ENCODE results near the gene ALKBH8.
"Not testable (repeated sequence)": the region's sequence is repeated elsewhere in the genome, so short reads cannot be mapped to it uniquely, and the experiment has no call there.

Gene ALKBH8

GRCh38 chr11:107567739-107568335 lies 2.3 kb upstream of the ALKBH8 start:
- WGBS (ENCODE audit: extremely low coverage, insufficient coverage, low lambda C conversion rate): no CpG with 5 or more reads among the region's 5 CpGs
- Histone ChIP-seq H3K18ac (ENCODE audit: low read length) (no peak overlapping the region), H2AK5ac (ENCODE audit: low read length) (no peak overlapping the region), H3K27ac (ENCODE audit: low read depth, low read length) (no peak overlapping the region), H3K27me3 (ENCODE audit: insufficient read depth, low read length, poor library complexity) (no peaks in the 10 kb centered on the region), H3K56ac (ENCODE audit: low read length) (no peak overlapping the region), H3K9ac (ENCODE audit: low read length) (no peak overlapping the region), H2BK15ac (replicated peaks; ENCODE audit: low read depth) (no peak overlapping the region), H3K36me3 (ENCODE audit: control insufficient read depth, insufficient read depth, low read length) (no peaks in the 10 kb centered on the region), H3K23ac (ENCODE audit: low read length) (no peak overlapping the region), H3K79me1 (ENCODE audit: low read length) (peaks cover 3% of the 10 kb centered on the region), H2BK120ac (ENCODE audit: low read depth, low read length) (no peak overlapping the region), H4K5ac (ENCODE audit: low read length) (no peak overlapping the region), H3K4me3 (ENCODE audit: low read length) (no peak overlapping the region), H3K79me2 (ENCODE audit: control insufficient read depth, insufficient read depth, low read length) (peaks cover 4% of the 10 kb centered on the region), H3K4me1 (ENCODE audit: control insufficient read depth, low read depth, low read length) (peaks cover 3% of the 10 kb centered on the region), H3K4ac (ENCODE audit: low read depth, low read length) (no peak overlapping the region), H4K8ac (ENCODE audit: low read depth, low read length) (no peak overlapping the region), H2BK5ac (ENCODE audit: low read length) (no peak overlapping the region), H3K4me2 (ENCODE audit: low read length) (no peak overlapping the region)
- no peak for DNase-seq

DNA sequence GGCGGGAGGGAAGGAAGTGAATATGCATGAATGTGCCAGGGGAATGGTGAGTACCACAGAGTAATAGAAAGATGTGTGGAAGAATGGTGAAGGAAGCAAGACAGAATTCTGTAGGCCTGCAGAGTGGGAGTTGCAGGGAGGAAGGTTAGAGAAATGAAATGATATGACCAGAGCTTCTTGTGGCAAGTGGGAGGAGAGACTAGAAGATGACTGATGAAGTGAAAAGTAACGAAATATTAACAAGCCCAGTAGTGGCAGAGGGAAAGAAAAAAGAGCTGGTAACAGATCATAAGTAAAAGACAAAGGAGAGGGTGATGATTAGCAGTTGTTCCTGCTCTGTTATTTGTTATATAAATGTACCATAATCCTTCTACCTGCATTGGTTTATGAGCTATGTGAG lies 1.0 kb upstream of the ALKBH8 start:
- Histone ChIP-seq H4K8ac (ENCODE audit: low read depth, low read length) (no peak overlapping the region), H3K27me3 (ENCODE audit: insufficient read depth, low read length, poor library complexity) (no peaks in the 10 kb centered on the region), H3K4me2 (ENCODE audit: low read length) (no peak overlapping the region), H4K5ac (ENCODE audit: low read length) (peak overlapping the region; percentile 21), H3K18ac (ENCODE audit: low read length) (no peak overlapping the region), H2BK120ac (ENCODE audit: low read depth, low read length) (no peak overlapping the region), H3K4me1 (ENCODE audit: control insufficient read depth, low read depth, low read length) (peaks cover 3% of the 10 kb centered on the region), H3K79me2 (ENCODE audit: control insufficient read depth, insufficient read depth, low read length) (peaks cover 6% of the 10 kb centered on the region), H2BK5ac (ENCODE audit: low read length) (no peak overlapping the region), H2BK15ac (replicated peaks; ENCODE audit: low read depth) (peak overlapping the region; percentile 5), H3K56ac (ENCODE audit: low read length) (no peak overlapping the region), H2AK5ac (ENCODE audit: low read length) (no peak overlapping the region), H3K4me3 (ENCODE audit: low read length) (no peak overlapping the region), H3K4ac (ENCODE audit: low read depth, low read length) (no peak overlapping the region), H3K9ac (ENCODE audit: low read length) (no peak overlapping the region), H3K27ac (ENCODE audit: low read depth, low read length) (no peak overlapping the region), H3K23ac (ENCODE audit: low read length) (no peak overlapping the region), H3K79me1 (ENCODE audit: low read length) (peaks cover 3% of the 10 kb centered on the region), H3K36me3 (ENCODE audit: control insufficient read depth, insufficient read depth, low read length) (no peaks in the 10 kb centered on the region)
- WGBS (ENCODE audit: extremely low coverage, insufficient coverage, low lambda C conversion rate): no CpG with 5 or more reads among the region's 2 CpGs
- no peak for DNase-seq

DNA sequence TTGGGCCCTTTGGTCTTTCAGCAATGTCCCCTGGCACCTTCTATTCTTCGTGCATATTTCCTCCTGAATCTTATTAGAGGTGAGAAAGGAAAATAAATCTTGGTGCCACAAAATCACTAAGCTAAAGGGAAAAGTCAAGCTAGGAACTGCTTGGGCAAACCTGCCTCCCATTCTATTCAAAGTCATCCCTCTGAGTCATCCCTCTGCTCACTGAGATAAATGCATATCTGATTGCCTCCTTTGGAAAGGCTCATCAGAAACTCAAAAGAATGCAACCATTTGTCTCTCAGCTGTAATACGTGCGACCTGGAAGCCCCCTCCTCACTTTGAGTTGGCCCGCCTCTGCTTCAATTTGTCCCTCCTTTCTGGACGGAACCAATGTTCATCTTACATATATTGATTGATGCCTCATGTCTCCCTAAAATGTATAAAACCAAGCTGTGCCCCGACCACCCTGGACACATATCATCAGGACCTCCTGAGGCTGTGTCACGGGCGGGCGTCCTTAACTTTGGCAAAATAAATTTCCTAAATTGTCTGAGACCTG lies 493 bp upstream of the ALKBH8 start:
- H4K5ac ChIP-seq (ENCODE audit: low read length); H3K27ac ChIP-seq (ENCODE audit: low read depth, low read length): not testable (repeated sequence)

GRCh38 chr11:107564877-107565218 lies 687 bp downstream of the ALKBH8 start:
- no peak overlapping the region for H3K23ac ChIP-seq (ENCODE audit: low read length)
- peak overlapping the region; percentile 81 for H3K4me2 ChIP-seq (ENCODE audit: low read length)
- H3K4me1 ChIP-seq (ENCODE audit: control insufficient read depth, low read depth, low read length): peaks cover 3% of the 10 kb centered on the region
- no peak overlapping the region for H3K18ac ChIP-seq (ENCODE audit: low read length)
- H3K79me2 ChIP-seq (ENCODE audit: control insufficient read depth, insufficient read depth, low read length): peaks cover 6% of the 10 kb centered on the region
- no peak overlapping the region for H4K8ac ChIP-seq (ENCODE audit: low read depth, low read length)
- no peak overlapping the region for H2AK5ac ChIP-seq (ENCODE audit: low read length)
- DNase-seq: no peak
- WGBS (ENCODE audit: extremely low coverage, insufficient coverage, low lambda C conversion rate): no CpG with 5 or more reads among the region's 6 CpGs
- H3K9ac ChIP-seq (ENCODE audit: low read length): peak overlapping the region; percentile 68
- H2BK120ac ChIP-seq (ENCODE audit: low read depth, low read length): no peak overlapping the region
- H3K56ac ChIP-seq (ENCODE audit: low read length): peak overlapping the region; percentile 85
- H4K5ac ChIP-seq (ENCODE audit: low read length): no peak overlapping the region
- no peak overlapping the region for H2BK5ac ChIP-seq (ENCODE audit: low read length)
- H2BK15ac ChIP-seq (replicated peaks; ENCODE audit: low read depth): no peak overlapping the region
- no peak overlapping the region for H3K4ac ChIP-seq (ENCODE audit: low read depth, low read length)
- peak overlapping the region; percentile 67 for H3K4me3 ChIP-seq (ENCODE audit: low read length)
- H3K79me1 ChIP-seq (ENCODE audit: low read length): peaks cover 3% of the 10 kb centered on the region
- no peaks in the 10 kb centered on the region for H3K36me3 ChIP-seq (ENCODE audit: control insufficient read depth, insufficient read depth, low read length)
- H3K27me3 ChIP-seq (ENCODE audit: insufficient read depth, low read length, poor library complexity): no peaks in the 10 kb centered on the region
- H3K27ac ChIP-seq (ENCODE audit: low read depth, low read length): no peak overlapping the region

More for the DNA sequence above, 493 bp upstream of the ALKBH8 start:
- not testable (repeated sequence) for H3K36me3 ChIP-seq (ENCODE audit: control insufficient read depth, insufficient read depth, low read length); H2BK5ac ChIP-seq (ENCODE audit: low read length); H3K27me3 ChIP-seq (ENCODE audit: insufficient read depth, low read length, poor library complexity); H2AK5ac ChIP-seq (ENCODE audit: low read length); H3K79me2 ChIP-seq (ENCODE audit: control insufficient read depth, insufficient read depth, low read length); H3K4ac ChIP-seq (ENCODE audit: low read depth, low read length); H2BK120ac ChIP-seq (ENCODE audit: low read depth, low read length); H3K23ac ChIP-seq (ENCODE audit: low read length); H3K4me1 ChIP-seq (ENCODE audit: control insufficient read depth, low read depth, low read length); H3K79me1 ChIP-seq (ENCODE audit: low read length)
- Histone ChIP-seq H2BK15ac (replicated peaks; ENCODE audit: low read depth) (peak overlapping the region; percentile 5), H4K8ac (ENCODE audit: low read depth, low read length) (peak overlapping the region; percentile 68), H3K9ac (ENCODE audit: low read length) (peak overlapping the region; percentile 63), H3K4me3 (ENCODE audit: low read length) (peak overlapping the region; percentile 31), H3K18ac (ENCODE audit: low read length) (peak overlapping the region; percentile 61), H3K4me2 (ENCODE audit: low read length) (peak overlapping the region; percentile 32), H3K56ac (ENCODE audit: low read length) (peak overlapping the region; percentile 69)
- WGBS (ENCODE audit: extremely low coverage, insufficient coverage, low lambda C conversion rate): no CpG with 5 or more reads among the region's 9 CpGs
- peak; percentile 58 for DNase-seq

DNA sequence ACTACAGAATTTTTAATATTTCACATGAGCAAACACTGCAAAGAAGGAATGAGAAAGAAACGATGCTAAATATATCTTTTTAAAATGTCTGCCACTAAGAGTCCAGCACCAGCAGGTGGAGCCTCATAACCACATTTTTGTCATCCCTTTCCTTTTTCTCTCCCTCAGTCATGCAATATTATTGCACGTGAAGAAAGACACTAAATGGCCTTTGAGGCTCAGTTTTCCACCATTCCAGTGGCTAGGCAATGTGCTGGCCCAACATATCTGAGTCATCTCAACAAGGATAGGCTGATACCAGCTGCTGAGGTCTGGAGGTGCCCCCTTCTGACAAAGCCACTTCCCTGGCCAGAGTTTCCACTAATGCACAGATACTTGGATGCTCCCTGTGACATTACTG lies 1.8 kb downstream of the ALKBH8 start:
- Histone ChIP-seq H3K4me3 (ENCODE audit: low read length) (no peak overlapping the region), H3K27me3 (ENCODE audit: insufficient read depth, low read length, poor library complexity) (no peaks in the 10 kb centered on the region), H3K56ac (ENCODE audit: low read length) (no peak overlapping the region), H4K5ac (ENCODE audit: low read length) (no peak overlapping the region), H3K23ac (ENCODE audit: low read length) (no peak overlapping the region), H3K36me3 (ENCODE audit: control insufficient read depth, insufficient read depth, low read length) (no peaks in the 10 kb centered on the region), H3K18ac (ENCODE audit: low read length) (no peak overlapping the region), H3K79me2 (ENCODE audit: control insufficient read depth, insufficient read depth, low read length) (peaks cover 6% of the 10 kb centered on the region), H2BK5ac (ENCODE audit: low read length) (no peak overlapping the region), H2BK15ac (replicated peaks; ENCODE audit: low read depth) (no peak overlapping the region), H3K4ac (ENCODE audit: low read depth, low read length) (no peak overlapping the region), H3K4me2 (ENCODE audit: low read length) (no peak overlapping the region), H3K9ac (ENCODE audit: low read length) (no peak overlapping the region), H4K8ac (ENCODE audit: low read depth, low read length) (no peak overlapping the region), H2AK5ac (ENCODE audit: low read length) (no peak overlapping the region), H3K27ac (ENCODE audit: low read depth, low read length) (no peak overlapping the region), H3K4me1 (ENCODE audit: control insufficient read depth, low read depth, low read length) (peaks cover 3% of the 10 kb centered on the region), H2BK120ac (ENCODE audit: low read depth, low read length) (no peak overlapping the region), H3K79me1 (ENCODE audit: low read length) (peaks cover 3% of the 10 kb centered on the region)
- DNase-seq: peak; percentile 41
- no CpG with 5 or more reads among the region's 2 CpGs for WGBS (ENCODE audit: extremely low coverage, insufficient coverage, low lambda C conversion rate)
